Hematopoietic multipotent progenitor cell (in vitro differentiated cells): Measurements from ENCODE around the gene KIFBP. TPM values are rescaled to one million over a fixed set of nuclear protein-coding genes. Genes with fewer than 3 reads are reported as not detected.

Experiments used
- total RNA-seq: library from RNA; depleted of rRNA; stranded (reverse); fragments of >200 nt; gene quantifications from one replicate; pipeline ENCODE4 v1.2.3, GENCODE V29; 2012

KIFBP gene
- total RNA-seq, 1 donor: 5.9 TPM

Other genes with a start within 250 kb of the KIFBP start
- gene STOX1, start 161.3 kb upstream of the KIFBP start, total RNA-seq: 0.54 TPM
- gene DDX50, start 87.5 kb upstream of the KIFBP start, total RNA-seq: 22.6 TPM
- gene DDX21, start 32.6 kb upstream of the KIFBP start, total RNA-seq: 21.0 TPM
- gene SRGN, start 99.3 kb downstream of the KIFBP start, total RNA-seq: 265 TPM
- gene VPS26A, start 135.4 kb downstream of the KIFBP start, total RNA-seq: 7.0 TPM
- gene SUPV3L1, start 191.4 kb downstream of the KIFBP start, total RNA-seq: 11.8 TPM
- not detected for gene HKDC1, start 231.5 kb downstream of the KIFBP start, total RNA-seq